ENCODE results near the gene ZNF580.

DNA sequence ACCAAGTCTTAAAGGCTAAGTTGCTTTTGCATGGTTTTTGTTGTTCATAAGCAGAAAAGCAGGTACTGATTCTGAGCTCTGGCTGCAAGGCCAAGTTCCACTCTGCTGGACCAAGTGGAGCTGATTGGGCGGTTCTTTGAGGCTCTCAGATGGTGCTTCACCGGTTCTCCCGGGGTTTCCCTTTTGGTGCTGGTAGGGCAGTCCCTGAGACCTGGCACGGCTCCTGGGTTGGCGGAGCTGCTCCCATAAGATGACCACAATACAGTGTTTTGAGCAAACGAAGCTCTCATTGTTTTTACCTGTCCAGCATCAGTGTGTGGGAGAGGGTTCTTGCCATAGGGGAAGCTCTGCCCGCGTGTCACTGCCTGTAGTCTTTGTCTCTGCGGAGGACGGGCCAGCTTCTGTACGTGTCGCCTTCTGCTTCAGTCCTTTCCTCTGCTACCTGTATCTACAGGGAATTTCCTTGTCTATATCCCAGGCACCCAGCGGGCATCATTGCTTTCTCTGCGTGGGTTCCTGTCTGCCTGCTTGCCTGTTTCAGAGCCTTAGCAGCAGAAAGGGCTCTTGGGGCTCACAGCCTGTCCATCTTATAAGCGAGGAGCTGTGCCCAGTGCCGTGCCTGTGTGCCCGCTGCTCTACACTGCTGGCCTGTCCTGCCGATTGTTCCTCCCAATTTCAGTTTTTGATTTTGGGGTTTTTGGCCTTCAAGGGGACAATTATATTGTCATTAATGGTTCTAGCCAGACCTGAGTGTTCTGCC lies 16.4 kb downstream of the ZNF580 start:
- no peak for TF ChIP-seq POLR2A (IDR thresholded peaks at IDR 0.05)
- TF ChIP-seq, protein P1, sequence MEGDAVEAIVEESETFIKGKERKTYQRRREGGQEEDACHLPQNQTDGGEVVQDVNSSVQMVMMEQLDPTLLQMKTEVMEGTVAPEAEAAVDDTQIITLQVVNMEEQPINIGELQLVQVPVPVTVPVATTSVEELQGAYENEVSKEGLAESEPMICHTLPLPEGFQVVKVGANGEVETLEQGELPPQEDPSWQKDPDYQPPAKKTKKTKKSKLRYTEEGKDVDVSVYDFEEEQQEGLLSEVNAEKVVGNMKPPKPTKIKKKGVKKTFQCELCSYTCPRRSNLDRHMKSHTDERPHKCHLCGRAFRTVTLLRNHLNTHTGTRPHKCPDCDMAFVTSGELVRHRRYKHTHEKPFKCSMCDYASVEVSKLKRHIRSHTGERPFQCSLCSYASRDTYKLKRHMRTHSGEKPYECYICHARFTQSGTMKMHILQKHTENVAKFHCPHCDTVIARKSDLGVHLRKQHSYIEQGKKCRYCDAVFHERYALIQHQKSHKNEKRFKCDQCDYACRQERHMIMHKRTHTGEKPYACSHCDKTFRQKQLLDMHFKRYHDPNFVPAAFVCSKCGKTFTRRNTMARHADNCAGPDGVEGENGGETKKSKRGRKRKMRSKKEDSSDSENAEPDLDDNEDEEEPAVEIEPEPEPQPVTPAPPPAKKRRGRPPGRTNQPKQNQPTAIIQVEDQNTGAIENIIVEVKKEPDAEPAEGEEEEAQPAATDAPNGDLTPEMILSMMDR (IDR thresholded peaks at IDR 0.05) = no peak

Data from upper lobe of left lung (tissue), 4 donors.